Measurements from ENCODE around the gene HOXB1.

- no peak for TF ChIP-seq POLR2A (IDR thresholded peaks at IDR 0.05)
- no peak for TF ChIP-seq POLR2AphosphoS5 (IDR thresholded peaks at IDR 0.05)
Observed at GRCh38 chr17:48554412-48555257, 23.8 kb upstream of the HOXB1 start.
